Medulla oblongata (tissue), 1 donor: ENCODE results near the gene SDF4.

ENCODE experiments used
- DNase-seq: peaks from one replicate; pipeline ENCODE4 v3.0.0-alpha.2; 2015; ENCODE audit errors: extremely low spot score

The SDF4 gene

GRCh38 chr1:1213345-1214265, 18.2 kb downstream of the SDF4 start, which contains the start of gene TNFRSF4:
Gene TNFRSF4, minus strand, starts transcription at chr1:1214153. Its CDS starts 26 bp downstream, at chr1:1214127.
- DNase-seq: no peak

- DNase-seq: no peak
Observed at GRCh38 chr1:1212780-1213344, 18.9 kb downstream of the SDF4 start.

- no peak for DNase-seq
Observed at GRCh38 chr1:1211541-1212441, 20.0 kb downstream of the SDF4 start.

- DNase-seq: no peak
Observed at GRCh38 chr1:1210726-1211540, 20.9 kb downstream of the SDF4 start.

- no peak for DNase-seq
Observed at GRCh38 chr1:1208713-1209433, 22.9 kb downstream of the SDF4 start.

- DNase-seq: no peak
Observed at GRCh38 chr1:1207571-1207892, 24.3 kb downstream of the SDF4 start.

- DNase-seq: no peak
Observed at GRCh38 chr1:1206966-1207531, 24.8 kb downstream of the SDF4 start.

GRCh38 chr1:1206376-1206965, 25.3 kb downstream of the SDF4 start, which contains the start of gene TNFRSF18:
Gene TNFRSF18, minus strand, starts transcription at chr1:1206592. Its CDS starts 21 bp downstream, at chr1:1206571.
- DNase-seq: no peak

- DNase-seq: no peak
Observed at GRCh38 chr1:1205769-1206375, 25.9 kb downstream of the SDF4 start.

- no peak for DNase-seq
Observed at GRCh38 chr1:1204998-1205768, 26.6 kb downstream of the SDF4 start.

- no peak for DNase-seq
Observed at GRCh38 chr1:1204425-1204920, 27.3 kb downstream of the SDF4 start.

GRCh38 chr1:1203561-1204424, 28.0 kb downstream of the SDF4 start:
- DNase-seq: no peak

- DNase-seq: no peak
Observed at GRCh38 chr1:1202831-1203560, 28.8 kb downstream of the SDF4 start.

- no peak for DNase-seq
Observed at GRCh38 chr1:1200876-1201810, 30.7 kb downstream of the SDF4 start.
